HG03575 (cell line): Measurements from ENCODE around the gene PRAMEF5.
"Not testable (repeated sequence)": the region's sequence is repeated elsewhere in the genome, so short reads cannot be mapped to it uniquely, and the experiment has no call there.

ENCODE experiments used
- ATAC-seq: cut with Tn5 transposase; IDR thresholded peaks from one replicate; pipeline ENCODE4 v1.9.1; 2021; ENCODE audit not compliant: unreplicated experiment, insufficient number of reproducible peaks, low FRiP score; ENCODE audit errors: extremely low read depth

PRAMEF5 gene

DNA sequence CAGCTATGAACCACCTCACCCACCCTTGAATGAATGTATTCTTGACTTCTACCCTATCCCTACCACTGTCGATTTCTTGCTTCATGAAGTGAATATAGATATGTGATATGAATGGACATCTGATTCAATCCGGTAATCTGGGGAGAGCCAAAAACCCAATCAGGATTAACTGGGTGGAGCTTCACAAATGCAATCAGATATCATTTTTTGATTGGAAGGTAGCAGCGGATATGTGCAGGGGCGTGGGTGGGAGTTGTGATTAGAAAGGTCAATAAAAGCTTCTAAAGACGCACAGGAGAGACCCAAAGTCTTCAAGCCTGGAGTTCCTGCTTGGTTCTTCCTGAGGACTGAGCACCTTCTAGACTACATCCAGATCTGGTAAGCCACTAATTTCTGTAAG is at the start of gene PRAMEF5:
TSS of gene PRAMEF5 (plus strand) at position 301 of the 400 bp plus-strand sequence. CDS start 5,071 bp downstream, outside the sequence.
- not testable (repeated sequence) for ATAC-seq

GRCh38 chr1:13208712-13209111 is 45.3 kb upstream of the PRAMEF5 start:
- ATAC-seq: not testable (repeated sequence)

DNA sequence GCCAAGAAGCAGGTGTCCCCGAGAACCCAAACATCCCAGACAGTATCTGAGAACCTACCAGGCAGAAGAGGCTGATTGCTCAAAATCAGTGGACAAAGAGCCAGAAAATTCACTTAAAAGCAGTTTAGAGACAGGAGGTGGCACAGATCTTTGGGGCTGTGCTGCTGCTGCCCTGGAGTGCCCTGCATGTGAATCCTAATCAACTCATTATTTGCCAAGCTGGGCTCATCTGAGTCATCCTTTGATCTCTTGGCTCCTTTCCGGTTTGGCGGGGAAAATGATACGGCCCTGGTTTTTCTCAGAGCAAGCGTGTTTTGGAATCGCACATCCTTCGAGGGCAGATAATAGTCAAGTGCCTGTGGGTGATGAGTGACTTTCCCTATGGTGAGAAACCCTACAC is 37.4 kb upstream of the PRAMEF5 start:
- not testable (repeated sequence) for ATAC-seq

GRCh38 chr1:13219203-13219602 is 34.8 kb upstream of the PRAMEF5 start:
- not testable (repeated sequence) for ATAC-seq

DNA sequence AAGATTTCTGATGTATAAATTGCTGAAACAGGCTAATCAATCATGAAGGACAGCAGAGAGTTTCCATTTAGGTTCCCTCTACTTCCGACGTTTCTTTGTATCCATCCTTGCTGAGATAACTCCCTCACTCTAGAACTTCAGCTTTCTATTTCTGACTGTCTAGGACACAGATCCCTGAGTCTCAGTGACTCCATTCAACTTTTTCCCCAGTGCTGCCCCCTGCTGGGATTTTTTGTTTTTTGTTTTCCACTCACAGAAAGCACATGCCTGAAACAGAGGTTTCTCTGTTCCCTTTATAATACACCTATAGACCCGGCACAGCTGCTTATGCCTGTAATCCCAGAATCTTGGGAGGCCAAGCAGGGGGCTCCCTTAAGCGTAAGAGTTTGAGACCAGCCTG is 31.2 kb upstream of the PRAMEF5 start:
- not testable (repeated sequence) for ATAC-seq

DNA sequence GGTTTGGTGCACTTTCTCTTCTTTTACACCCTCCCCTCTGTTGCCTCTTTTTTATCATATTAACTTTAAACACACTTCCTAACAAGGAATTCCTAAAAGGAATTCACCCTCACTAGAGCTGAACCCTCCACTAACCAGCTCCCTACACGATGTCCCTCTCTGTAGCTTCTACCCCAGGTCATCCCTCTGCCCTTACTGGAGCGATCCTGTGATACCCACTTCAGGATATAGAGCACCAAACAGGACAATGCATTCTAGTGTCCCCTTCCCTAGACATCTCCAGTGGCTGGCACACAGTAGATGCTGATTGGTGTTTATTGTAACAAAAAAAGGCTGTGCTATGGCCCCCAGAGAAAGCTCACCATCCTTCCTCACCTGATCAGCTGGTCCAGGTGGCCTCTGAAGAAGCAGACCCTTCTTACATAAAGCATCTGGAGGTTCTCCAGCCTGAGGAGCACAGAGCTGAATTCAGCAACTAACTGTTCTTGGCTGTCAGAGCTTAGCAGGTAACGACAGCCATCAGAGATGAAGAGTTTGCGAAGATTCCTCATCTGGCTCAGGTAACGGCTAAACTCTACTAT is 29.4 kb upstream of the PRAMEF5 start:
- ATAC-seq: no peak

GRCh38 chr1:13225675-13226204 is 28.3 kb upstream of the PRAMEF5 start, which contains the start of gene PRAMEF18:
Gene PRAMEF18 (minus strand): TSS chr1:13226154. CDS start chr1:13226106, 48 bp downstream.
- ATAC-seq: not testable (repeated sequence)

GRCh38 chr1:13227271-13228055 is 26.5 kb upstream of the PRAMEF5 start:
- not testable (repeated sequence) for ATAC-seq

DNA sequence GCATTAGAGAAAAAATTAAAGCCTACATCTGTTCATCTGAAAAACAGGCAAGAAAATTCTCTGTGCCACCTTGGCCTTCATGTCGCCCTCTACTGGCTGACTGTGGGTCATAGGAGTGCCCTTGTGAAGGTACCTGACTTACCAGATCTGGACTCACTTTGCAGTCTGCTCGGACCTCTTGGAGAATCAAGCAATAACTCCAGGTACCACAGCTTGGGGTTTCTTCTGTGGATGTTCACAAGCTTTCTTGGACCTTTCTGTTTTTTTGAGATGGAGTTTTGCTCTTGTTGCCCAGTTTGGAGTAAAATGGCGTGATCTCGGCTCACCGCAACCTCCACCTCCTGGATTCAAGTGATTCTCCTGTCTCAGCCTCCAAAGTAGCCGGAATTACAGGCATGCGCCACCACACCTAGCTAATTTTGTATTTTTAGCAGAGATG is 25.6 kb upstream of the PRAMEF5 start:
- ATAC-seq: no peak

- ATAC-seq: not testable (repeated sequence)
These were observed 23.9 kb upstream of the PRAMEF5 start for GRCh38 chr1:13230096-13230495.

DNA sequence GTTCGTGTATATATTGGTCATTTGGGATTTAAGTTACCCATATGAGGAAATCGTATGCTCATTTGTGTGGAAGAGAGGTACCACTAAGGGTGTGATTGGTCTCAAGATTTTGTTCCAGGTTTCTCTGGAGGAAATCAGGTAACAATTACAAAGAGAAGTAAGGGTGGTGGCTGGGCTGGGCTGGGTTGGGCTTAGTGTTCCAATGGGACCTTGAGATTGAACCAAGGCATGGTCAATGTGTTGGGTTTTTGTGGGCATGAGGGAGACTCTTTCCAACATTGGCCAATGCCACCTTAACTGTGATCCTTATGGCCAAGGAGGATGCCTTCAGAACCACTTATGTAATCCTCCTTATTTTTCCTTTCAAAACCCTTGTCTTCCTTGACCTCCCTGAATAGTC is 23.4 kb upstream of the PRAMEF5 start:
- ATAC-seq: not testable (repeated sequence)

GRCh38 chr1:13231061-13231750 is 22.8 kb upstream of the PRAMEF5 start:
- not testable (repeated sequence) for ATAC-seq

- not testable (repeated sequence) for ATAC-seq
These were observed 21.9 kb upstream of the PRAMEF5 start for GRCh38 chr1:13232056-13232455.

DNA sequence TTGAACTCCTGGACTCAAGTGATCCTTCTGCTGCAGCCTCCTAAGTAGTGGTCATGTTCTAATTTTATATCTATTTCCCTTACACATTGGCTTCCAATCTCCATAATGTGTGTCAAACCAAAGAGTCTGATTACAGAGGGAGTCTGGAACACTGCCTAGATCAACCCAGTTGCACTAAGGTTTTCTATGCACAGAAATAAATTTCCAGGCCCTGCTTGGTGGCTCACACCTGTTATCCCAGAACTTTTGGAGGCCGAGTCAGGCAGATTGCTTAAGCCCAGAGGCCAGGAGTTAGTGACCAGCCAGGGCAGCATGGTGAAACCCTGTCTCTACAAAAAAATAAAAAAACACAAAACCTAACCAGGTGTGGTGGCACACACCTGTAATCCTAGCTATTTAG is 19.9 kb upstream of the PRAMEF5 start:
- not testable (repeated sequence) for ATAC-seq

- ATAC-seq: not testable (repeated sequence)
These were observed 16.4 kb upstream of the PRAMEF5 start for GRCh38 chr1:13237572-13237971.

DNA sequence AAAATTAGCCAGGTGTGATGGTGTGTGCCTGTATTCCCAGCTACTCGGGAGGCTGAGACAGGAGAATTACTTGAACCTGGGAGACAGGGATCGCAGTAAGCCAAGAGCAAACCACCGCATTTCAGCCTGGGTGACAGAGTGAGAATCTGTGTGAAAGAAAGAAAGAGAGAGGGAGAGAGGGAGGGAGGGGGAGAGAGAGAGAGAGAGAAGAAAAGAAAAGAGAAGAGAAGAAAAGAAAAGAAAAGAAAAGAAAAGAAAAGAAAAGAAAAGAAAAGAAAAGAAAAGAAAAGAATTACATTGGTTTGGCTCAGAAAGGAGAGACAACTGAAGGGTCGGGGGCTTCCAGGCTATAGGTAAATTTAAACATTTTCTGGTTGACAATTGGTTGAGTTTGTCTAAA is 14.4 kb upstream of the PRAMEF5 start:
- ATAC-seq: not testable (repeated sequence)

DNA sequence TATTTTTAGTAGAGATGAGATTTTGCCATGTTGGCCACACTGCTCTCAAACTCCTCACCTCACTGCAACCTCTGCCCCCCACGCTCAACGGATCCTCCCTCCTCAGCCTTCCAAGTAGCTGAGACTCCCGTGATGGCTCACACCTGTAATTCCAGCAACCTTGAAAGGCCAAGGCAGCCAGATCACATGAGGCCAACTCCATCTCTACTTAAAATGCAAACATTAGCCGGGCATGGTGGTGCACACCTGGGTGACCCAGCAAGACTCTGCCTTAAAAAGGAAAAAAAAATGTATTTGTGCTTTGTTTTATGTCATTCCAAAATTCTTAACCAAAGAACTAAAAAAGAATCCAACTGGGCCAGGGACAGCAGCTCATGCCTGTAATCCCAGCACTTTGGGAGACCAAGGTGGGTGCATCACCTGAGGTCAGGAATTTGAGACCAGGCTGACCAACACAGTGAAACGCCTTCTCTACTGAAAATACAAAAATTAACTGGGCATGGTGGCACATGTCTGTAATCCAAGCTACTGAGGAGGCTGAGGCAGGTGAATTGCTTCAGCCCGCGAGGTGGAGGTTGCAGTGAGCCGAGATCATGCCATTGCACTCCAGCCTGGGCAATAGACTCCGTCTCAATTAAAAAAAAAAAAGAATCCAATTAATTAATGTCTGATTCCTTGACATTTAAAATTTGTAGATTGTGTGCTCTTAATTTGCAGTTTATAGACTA is 10.3 kb upstream of the PRAMEF5 start:
- not testable (repeated sequence) for ATAC-seq

- ATAC-seq: not testable (repeated sequence)
These were observed 8.0 kb upstream of the PRAMEF5 start for GRCh38 chr1:13245841-13246553.
